ENCODE results near the gene ATAD3B.
"Not testable (repeated sequence)": the region's sequence is repeated elsewhere in the genome, so short reads cannot be mapped to it uniquely, and the experiment has no call there.

Gene ATAD3B

DNA sequence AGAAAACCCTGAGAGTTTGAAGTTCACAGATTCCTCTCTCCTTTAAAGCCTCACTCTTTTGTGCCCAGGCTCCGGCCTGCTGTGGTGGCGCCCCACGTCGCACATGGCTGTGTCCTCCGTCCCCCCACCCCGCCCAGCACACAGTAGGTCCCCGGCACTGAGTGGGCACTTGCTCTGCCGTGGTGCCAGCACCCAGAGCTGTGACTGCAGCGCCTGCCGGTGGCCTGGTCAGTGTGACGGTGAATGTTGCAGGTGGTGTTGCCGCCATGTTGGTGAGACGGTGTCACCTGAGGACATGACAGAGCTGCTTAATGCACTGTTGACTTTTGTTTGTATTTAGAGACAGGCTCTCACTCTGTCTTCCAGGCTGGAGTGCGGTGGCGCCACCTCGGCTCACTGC is 18.7 kb upstream of the ATAD3B start:
- DNase-seq, result no peak

DNA sequence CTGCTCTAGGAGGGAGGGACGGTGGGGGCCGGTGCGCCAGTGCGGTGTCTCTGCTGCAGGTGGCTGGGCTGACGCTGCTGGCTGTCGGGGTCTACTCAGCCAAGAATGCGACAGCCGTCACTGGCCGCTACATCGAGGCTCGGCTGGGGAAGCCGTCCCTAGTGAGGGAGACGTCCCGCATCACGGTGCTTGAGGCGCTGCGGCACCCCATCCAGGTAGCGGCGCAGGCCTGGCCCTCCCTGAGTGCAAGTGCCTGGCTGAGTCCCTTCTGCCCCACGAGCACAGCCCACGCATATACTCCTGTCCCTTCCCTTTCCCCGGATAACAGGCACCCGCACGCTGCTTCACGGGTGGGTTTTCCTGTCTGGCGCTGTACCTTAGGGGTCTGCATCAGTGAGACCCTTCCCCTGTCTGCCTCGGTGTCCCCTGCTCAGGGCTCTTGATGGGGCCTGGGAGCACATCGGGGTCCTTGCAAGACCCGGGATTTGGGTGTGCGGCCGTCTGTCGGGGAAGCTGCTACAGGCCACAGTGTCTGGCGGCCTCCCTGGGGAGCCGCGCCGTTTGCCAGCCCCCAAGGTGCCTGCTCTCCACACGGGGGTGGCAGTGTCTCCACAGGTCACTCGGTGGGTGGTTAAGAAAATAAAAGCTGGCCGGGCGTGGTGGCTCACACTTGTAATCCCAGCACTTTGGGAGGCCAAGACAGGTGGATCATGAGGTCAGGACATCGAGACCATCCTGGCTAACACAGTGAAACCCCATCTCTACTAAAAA is 17.1 kb upstream of the ATAD3B start:
- not testable (repeated sequence) for DNase-seq

DNA sequence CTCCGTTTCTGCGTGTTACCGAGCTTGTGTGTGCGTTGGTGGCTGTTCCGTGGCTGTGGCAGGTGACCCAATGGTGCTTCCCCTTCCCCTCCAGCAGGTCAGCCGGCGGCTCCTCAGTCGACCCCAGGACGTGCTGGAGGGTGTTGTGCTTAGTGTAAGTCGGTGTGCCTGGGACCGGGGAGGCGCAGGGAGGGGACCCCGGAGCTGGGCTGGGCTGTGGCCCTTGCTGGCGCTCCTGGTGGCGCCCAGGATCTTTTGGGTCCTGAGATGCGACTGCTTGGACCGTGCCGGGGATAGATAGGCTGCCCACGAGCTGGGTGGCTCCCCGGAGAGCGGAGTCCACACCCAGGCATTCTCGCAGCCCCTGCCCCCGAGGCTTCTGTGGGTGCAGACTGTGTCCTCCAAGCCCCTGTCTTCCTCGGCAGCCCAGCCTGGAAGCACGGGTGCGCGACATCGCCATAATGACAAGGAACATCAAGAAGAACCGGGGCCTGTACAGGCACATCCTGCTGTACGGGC is 16.1 kb upstream of the ATAD3B start:
- DNase-seq, result no peak

DNA sequence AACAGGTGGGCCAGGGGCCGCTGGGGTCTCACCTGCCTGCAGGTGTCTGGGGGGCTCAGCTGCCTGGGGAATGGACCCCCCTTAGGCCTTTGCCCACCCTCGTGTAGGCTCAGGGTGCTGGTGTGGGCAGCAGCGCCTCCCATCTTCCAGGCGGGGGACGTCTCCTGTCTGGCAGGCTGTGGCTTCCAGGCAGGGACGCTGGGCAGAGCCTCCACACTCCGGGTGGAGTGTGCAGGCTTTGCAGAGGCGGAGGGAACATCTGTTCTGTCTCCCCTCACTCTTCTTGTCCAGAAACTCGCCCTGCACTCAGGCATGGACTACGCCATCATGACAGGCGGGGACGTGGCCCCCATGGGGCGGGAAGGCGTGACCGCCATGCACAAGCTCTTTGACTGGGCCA is 15.6 kb upstream of the ATAD3B start:
- DNase-seq, result not testable (repeated sequence)

- not testable (repeated sequence) for DNase-seq
Measured at GRCh38 chr1:1456683-1457255, 14.8 kb upstream of the ATAD3B start.

DNA sequence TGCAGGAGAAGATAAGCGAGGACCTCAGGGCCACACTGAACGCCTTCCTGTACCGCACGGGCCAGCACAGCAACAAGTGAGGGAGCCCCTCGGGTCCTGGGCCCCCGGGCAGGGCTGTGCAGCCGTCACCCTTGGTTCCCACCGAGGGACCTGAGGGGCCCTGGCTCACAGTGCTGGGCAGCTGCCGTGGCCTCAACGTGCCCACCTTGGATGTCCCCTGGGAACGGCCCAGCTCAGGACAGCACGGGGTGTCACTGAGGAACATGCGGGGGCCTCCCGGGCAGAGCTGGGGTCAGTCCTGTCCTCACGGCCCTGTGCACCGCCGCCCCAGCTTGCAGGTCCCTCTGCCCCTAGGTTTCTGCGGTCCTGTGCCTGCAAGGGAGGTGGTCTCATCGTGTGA is 12.4 kb upstream of the ATAD3B start:
- DNase-seq, result not testable (repeated sequence)

DNA sequence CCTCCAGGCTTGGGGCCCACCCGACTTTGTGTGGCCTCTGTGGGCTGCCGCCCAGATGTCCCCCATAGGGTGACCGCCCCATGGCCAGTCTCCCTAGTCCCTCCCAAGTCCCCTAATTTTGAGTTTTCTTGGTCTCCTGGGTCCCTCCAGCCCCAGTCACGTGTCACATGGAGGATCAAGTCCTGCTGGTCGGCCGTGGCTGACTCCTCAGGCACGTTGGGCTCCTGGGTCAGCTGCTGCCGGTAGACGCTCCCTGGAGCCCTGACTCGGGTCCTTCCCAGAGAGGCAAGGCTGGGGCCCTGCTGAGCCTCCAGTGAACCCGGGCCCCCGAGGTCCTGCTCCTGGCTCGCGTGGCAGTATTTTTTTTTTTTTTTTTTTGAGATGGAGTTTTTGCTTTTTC is 11.9 kb upstream of the ATAD3B start:
- not testable (repeated sequence) for DNase-seq

DNA sequence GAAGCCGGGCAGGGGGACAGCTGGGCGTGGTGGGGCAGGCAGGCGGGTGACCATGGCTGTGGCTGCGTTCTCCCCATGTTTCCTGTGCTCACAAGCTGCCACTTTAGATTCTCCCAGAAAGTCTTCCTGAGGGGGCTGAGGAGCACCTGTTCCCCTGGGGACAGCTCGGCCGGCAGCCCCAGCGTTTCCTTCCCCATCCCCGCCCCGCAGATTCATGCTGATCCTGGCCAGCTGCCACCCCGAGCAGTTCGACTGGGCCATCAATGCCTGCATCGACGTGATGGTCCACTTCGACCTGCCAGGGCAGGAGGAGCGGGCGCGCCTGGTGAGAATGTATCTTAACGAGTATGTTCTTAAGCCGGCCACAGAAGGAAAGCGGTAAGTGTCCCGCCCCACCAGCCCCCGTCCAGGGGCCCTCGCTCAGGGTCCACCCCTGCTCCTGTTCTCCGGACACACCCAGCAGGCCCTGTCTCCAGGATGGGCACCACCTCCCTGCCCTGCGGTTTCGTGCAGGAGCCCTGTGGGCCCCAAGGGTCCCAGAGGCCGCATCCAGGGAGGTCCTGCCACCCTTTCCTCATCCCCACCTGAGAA is 10.9 kb upstream of the ATAD3B start:
- no peak for DNase-seq

DNA sequence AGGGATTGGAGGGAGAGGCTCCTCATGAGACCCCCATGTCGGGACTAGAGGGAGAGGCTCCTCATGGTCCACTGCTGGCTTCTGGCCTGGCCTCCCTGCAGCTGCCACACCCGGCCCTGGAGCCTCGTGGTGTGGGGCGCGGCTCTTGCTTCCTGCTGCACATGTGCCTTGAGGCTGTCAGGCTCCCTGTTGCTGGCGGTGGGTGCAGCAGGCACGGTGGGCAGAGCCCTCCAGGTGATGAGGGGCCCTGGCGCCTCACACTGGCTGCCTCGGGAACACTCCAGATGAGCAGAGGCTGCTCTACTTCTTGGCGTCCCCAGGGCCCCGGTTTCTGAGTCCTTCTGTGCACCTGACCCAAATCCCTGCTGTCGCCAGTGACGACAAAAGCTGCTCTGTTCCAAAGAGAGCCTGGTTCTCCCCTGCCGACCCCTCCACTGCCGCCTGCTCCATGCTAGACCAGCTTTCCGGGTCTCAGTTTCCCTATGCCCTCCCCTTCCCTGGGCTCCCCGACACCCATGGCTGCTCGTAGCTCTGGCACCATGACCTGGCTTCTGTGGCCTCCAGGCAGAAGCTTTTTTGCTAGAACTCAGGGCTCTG is 9.7 kb upstream of the ATAD3B start:
- peak; percentile 17 for DNase-seq

GRCh38 chr1:1462318-1462966 is 9.1 kb upstream of the ATAD3B start:
- peak; percentile 90 for DNase-seq

DNA sequence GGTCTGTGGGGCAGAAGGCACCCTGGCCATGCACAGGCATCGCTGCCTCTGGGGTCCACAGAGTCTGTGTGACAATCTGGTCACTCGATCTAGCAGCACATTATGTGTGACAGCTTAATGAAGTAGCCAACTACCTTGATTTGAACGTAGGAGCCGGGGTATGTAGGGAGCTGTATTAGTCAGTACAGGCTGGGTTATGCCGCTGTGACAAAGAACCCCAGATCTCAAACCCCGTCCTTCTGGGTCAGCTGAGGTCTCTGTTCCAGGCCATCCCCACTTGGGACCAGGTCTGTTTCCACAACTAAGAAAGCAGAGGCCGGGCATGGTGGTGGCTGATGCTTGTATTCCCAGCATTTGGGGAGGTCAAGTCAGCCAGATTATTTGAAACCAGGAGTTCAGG is 8.3 kb upstream of the ATAD3B start:
- DNase-seq, result no peak

- not testable (repeated sequence) for DNase-seq
Measured at GRCh38 chr1:1468196-1468985, 3.2 kb upstream of the ATAD3B start.

DNA sequence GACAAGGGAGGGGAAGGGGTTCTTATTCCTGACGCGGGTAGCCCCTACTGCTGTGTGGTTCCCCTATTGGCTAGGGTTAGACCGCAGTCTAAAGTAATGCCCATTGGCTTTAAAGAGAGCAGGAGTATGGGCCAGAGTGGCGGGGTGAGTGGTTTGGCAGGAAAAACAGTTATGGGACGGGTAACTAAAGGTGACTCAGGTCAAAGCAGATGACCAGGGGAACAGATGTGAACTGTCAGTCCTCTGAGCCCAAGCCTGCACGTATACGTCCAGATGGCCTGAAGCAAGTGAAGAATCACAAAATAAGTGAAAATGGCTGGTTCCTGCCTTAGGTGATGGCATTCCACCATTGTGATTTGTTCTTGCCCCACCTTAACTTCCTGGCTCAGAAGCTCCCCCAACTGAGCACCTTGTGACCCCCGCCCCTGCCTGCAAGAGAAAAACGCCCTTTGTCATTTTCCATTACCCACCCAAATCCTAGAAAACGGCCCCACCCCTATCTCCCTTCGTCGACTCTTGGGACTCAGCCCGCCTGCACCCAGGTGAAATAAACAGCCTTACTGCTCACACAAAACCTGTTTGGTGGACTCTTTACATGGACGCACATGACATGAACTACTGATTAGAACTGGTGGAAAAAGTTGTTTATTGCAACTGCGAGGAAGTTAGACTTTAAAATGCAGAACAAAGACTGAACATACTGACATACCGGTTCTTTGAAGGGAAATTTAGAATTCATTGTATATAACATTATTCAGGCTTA is 758 bp upstream of the ATAD3B start:
- DNase-seq, result no peak

- not testable (repeated sequence) for DNase-seq
Measured at GRCh38 chr1:1472053-1472876, 700 bp downstream of the ATAD3B start.

DNA sequence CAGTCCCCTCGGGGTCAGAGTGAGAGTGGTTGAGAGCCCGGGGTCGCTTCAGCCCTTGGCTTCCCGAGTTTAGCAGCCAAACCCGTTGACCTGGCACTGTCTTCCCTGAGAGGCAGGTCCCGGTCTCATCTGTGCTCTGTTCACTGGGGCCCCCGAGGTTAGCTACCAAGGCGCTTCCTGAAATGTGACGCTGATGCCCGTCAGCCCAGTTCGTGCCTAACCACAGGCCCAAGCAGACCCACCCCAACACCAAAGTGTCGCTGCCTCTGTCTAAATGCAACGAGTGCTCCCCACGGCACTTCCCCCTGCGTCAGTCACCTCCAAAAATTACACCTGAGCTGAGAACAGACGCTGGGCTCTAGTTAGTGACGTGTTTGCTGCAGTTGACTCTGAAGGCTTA is 4.4 kb downstream of the ATAD3B start:
- not testable (repeated sequence) for DNase-seq

DNA sequence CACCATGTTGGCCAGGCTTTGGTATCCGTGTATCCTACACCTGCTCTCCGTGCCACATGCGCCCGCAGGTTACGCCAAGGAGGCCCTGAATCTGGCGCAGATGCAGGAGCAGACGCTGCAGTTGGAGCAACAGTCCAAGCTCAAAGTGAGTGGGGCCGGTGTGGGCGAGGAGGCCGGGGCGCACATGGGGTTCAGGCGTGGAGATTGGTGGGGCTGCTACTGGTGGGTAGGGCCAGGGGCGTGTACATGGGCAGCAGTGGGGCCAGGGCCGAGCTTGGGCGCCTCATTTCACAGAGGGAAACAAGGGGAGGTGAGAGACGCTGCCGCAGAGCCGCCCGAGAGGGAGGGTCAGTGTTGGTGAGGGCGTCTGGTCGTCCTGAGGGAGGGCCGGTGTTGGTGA is 5.6 kb downstream of the ATAD3B start:
- DNase-seq, result no peak

- DNase-seq, result no peak
Measured at GRCh38 chr1:1479547-1480487, 8.3 kb downstream of the ATAD3B start.

DNA sequence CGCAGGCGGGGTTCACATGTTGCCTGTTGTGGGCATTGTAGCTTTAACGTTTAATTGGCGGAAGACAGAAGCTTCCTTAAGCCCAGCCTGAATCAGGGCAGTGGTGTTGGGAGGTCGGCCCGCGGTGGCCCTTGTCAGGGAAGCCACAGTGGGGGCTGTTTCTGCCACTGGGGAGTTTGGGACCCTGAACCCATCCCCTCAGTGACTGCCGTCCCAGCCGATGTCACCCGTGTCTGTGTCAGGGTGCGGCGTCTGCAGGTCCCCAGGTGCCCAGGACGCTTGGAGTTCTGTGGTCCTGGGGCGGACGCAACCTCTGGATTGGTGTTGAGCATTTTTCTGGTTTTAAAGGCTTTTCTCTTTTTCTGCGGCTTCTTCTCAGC is 8.9 kb downstream of the ATAD3B start:
- DNase-seq, result not testable (repeated sequence)

GRCh38 chr1:1481811-1482210 is 10.2 kb downstream of the ATAD3B start:
- DNase-seq, result not testable (repeated sequence)

All from NCI-H226 (cell line).